ENCODE results near the gene SMC3. TPM values are rescaled to one million over a fixed set of nuclear protein-coding genes. Genes with fewer than 3 reads are reported as not detected.
"Not testable (repeated sequence)": the region's sequence is repeated elsewhere in the genome, so short reads cannot be mapped to it uniquely, and the experiment has no call there.

Gene SMC3
- total RNA-seq, 1 donor from 2014 or later = 23.8 TPM

DNA sequence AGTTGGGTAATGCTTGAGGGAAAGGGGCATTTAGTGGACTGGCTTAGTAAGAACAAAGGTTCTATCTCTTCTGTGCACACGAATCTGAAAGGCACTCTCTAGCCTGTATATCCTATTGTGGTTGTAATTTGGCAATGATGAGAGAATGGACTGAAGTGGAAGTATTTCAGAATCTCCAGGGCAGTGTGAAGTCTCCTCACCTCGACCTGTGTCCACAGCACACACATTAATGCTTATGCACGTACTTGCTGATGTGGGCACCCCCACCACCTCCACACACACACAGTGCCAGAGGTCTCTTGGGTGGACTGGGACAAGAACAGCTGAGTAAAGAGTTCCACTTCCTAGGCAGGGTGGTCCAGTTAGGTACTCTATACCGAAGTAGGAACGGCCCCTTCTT, 6.9 kb downstream of the SMC3 start:
- DNase-seq (ENCODE audit: extremely low read depth, low read depth, low spot score) = no peak

DNA sequence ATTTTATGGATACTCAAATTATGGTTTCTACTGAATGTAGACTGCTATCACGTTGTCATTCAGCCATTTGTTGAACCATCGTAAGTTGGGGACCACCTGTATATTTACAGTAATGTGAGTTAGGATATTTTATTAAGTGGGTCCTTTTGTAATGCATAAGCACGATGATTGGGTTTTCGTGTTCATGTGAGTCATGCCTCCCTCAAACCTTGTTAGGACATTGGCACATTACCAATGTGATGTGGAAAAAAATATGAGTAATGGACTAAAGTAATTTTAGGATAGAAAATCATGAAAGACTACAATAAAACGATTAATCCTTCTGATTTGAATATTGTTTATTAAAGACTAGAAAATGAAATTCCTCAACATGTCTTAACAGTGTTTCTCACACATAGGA, 8.7 kb downstream of the SMC3 start:
- DNase-seq (ENCODE audit: extremely low read depth, low read depth, low spot score) = no peak

DNA sequence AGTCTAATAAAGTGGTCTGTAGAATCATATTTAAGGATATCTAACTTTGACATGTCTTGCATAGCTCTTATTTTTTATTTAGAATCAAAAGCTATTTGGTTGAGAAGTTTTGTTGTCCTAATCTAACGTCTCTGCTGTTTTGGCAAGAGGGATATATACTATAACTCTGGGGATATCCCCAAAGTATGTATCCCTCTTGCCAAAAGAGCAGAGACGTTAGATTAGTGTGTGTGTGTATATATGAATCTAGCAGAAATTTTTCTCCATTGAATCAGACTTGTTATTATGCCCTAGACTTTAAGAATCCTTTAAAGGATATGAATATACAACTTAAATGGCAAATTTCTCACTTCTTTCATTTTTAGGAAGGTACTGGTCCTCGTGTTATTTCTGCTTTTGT, 9.6 kb downstream of the SMC3 start:
- no peak for DNase-seq (ENCODE audit: extremely low read depth, low read depth, low spot score)

DNA sequence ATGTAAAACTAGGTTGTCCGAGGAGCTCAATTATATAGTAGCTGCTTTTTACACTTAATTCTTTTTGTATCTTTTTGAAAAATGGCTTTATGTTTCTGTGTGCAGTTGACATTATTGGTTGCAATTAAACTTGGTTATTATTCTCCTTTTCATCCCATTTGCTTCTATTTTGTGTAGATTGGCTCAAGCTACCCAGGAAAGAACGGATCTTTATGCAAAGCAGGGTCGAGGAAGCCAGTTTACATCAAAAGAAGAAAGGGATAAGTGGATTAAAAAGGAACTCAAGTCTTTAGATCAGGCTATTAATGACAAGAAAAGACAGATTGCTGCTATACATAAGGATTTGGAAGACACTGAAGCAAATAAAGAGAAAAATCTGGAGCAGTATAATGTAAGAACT, 16.5 kb downstream of the SMC3 start:
- no peak for DNase-seq (ENCODE audit: extremely low read depth, low read depth, low spot score)

DNA sequence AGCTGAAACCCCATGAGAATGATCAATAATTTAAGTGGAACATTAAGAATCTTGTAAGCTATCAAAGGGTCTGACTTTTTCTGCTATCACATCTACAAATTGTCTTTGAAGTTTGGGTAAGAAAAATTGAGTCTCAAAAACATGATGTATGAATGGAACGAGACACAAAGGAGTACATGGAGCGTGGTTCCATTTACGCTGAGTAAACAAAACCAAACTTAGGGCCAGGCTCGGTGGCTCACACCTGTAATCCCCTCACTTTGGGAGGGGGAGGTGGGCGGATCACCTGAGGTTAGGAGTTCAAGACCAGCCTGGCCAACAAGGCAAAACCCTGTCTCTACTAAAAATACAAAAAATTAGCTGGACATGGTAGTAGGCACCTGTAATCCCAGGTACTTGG, 24.3 kb downstream of the SMC3 start:
- no peak for DNase-seq (ENCODE audit: extremely low read depth, low read depth, low spot score)

DNA sequence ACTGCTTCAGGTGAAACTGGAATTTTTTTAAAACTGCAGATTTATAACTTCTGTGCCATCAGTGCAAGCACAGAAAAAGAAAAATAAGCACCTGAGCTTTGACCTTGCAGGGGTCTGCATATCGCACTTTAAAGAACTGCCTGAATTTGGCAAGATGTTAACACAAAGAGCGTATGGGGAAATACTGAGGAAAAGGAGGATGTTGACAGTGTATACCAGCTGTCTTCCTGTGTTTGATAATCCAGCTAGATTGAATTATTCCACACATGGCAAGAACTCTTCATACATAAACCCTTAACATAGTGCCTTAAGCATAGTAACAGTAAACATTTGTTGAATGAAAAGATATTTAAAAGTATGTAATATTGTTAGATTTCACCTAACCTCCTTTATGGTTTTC, 30.0 kb downstream of the SMC3 start:
- DNase-seq (ENCODE audit: extremely low read depth, low read depth, low spot score) = no peak

DNA sequence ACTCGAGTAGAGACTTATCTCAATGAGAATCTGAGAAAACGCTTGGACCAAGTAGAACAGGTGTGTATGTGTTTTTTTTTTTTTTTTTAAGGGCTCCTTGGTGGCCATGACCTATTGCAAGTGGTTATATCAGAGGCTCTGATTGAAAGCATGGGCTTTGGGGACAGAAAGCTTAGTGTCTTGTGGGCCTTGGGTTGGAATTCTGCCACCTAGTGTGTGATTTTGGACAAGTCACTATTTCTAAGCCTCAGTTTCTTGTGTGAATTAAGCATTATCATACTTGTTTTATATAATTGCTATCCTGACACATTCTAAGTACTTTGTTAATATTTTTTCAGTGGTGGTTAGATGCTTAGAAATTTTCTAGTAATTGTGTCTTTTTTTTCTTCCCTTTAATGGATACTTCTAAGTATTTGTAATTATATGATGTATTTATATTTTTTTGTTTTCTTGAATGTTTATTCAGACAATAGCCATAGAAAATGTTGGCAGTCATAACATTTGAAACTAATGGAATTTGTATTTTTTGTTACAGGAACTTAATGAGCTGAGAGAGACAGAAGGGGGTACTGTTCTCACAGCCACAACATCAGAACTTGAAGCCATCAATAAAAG, 33.1 kb downstream of the SMC3 start:
- peak; percentile 71 for DNase-seq (ENCODE audit: extremely low read depth, low read depth, low spot score)

DNA sequence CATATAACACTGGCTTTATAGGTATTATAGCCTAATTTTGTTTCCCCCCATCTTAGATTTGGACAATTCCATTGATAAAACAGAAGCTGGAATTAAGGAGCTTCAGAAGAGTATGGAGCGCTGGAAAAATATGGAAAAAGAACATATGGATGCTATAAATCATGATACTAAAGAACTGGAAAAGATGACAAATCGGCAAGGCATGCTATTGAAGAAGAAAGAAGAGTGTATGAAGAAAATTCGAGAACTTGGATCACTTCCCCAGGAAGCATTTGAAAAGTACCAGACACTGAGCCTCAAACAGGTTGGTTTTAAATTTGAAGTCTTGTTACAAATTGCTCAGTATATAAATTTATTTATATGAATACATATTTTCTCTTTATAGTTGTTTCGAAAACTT, 34.1 kb downstream of the SMC3 start:
- DNase-seq (ENCODE audit: extremely low read depth, low read depth, low spot score) = no peak

DNA sequence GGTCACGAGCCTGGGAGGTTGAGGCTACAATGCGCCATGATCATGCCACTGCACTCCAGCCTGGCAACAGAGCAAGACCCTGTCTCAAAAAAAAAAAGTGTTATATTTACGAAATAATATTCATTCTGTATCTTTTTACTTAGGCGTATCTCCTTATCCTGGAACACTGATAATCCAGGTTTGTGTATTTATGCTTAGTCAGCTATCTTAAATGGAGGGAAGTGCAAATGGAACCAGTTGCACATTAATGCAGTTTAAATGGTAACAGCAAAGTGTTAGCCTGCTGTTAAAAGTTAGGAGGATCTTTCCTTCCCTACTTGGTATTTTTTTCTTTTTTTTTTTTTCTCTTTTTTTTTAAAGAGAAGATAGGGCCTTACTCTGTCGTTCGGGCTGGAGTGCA, 40.6 kb downstream of the SMC3 start:
- DNase-seq (ENCODE audit: extremely low read depth, low read depth, low spot score) = no peak

DNA sequence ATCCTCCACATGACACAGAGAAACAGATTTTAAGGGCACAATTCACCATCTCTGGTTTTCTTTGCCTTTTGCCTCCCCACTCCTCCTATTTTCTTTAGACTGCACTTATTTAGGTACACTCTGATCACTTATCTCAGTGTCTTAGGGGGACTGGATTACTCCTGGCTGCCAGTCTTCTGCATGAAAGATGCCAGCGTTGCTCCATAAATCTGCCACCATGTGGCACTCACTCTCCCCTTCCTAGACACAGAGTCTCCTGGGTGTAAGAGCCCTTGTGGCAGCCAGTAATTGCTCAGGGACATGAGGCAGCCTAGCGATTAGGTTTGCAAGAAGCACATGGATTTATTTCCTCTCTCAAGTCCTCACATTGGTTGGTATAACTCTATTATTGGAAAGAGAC, 42.1 kb downstream of the SMC3 start:
- DNase-seq (ENCODE audit: extremely low read depth, low read depth, low spot score) = no peak

DNA sequence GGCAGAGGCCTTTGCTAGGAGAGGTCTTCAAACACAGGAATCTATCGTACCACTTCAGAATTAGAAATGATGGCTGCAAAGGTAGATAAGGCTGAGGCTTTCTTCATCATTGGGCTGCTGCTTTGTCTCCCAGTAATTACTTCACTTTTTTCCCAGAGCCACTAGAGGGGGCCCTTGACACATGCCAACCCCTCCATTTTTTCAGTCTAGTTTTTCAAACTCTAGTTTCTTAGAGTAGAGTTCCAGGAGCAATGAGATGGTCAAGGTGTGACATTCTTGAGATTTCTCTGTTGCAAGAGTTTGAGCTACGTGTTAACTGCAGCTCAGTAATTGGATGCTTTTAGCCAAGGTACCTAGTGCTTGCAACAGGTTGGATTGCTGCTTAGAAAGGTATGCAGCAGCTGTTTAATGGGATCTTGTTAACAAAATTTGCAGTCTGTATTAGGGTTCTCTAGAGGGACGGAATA, 42.8 kb downstream of the SMC3 start:
- no peak for DNase-seq (ENCODE audit: extremely low read depth, low read depth, low spot score)

DNA sequence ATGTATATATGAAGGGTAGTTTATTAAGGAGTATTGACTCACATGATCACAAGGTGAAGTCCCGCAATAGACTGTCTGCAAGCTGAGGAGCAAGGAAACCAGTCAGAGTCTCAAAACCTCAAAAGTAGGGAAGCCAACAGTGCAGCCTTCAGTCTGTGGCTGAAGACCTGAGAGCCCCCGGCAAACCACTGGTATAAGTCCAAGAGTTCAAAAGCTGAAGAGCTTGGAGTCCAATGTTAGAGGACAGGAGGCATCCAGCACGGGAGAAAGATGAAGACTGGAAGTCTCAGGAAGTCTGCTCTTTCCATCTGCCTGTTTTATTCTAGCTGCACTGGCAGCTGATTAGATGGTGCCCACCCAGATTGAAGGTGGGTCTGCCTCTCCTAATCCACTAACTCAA, 43.3 kb downstream of the SMC3 start:
- not testable (repeated sequence) for DNase-seq (ENCODE audit: extremely low read depth, low read depth, low spot score)

DNA sequence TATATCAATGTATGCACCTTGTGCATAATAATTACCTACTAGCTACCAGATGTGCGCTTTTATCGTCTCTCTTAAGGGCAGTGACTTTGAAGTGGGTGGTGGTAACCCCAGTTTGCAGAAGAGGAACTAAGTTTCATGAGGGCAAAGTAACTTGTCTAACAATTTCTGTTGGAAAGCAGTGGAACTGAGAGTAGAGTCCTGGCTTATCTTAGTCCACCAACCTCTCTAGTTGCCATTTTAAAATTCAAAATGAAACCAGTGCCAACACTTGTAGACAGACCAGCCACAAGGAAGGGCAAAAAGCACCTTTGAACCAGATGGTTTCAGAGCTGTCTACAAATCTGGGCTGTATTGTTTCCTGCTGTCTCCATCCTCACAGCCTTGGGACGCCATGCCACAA, 44.6 kb downstream of the SMC3 start:
- DNase-seq (ENCODE audit: extremely low read depth, low read depth, low spot score) = no peak

DNA sequence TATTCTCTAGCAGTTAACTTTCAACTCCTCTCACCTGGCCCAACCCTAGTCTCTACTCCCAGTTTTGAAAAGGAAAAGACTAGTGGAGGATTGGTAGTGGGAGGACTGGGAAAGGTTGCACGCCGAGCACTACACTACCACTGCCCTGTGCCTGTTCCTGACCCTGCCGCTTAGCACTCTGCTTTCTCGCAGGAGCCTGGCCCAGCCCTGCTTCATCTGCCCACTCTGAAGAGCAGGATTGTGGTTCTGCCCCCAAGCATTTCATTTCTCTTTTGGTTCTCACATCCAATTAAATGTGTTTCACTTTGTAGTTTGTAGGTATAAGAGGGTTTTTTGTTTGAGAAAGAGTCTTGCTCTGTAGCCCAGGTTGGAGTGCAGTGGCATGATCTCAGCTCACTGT, 45.1 kb downstream of the SMC3 start:
- DNase-seq (ENCODE audit: extremely low read depth, low read depth, low spot score) = no peak

DNA sequence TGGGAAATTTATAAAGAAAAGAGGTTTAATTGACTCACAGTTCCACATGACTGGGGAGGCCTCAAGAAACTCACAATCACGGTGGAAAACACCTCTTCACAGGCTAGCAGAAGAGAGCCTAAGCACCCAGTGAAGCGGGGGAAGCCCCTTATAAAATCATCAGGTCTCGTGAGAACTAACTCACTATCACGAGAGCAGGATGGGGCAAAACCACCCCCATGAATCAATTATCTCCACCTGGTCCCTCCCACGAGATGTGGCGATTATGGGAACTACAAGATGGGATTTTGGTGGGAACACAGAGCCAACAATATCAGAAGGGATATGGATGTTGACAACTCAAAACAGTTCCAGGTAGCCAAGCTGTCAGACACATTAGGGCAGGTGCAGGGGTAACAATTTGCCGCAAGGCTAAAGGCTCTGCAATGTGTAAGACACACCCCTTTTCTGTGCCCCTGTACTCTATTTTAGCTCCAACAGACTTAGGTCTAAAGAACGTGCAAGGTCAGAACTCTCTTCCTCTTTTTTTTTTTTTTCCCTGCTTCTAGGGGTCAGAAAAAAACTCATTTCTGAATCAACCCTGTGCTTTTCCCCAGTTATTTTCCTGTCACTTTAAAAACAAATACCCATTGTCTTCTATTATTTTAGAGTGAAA, 46.0 kb downstream of the SMC3 start:
- no peak for DNase-seq (ENCODE audit: extremely low read depth, low read depth, low spot score)

DNA sequence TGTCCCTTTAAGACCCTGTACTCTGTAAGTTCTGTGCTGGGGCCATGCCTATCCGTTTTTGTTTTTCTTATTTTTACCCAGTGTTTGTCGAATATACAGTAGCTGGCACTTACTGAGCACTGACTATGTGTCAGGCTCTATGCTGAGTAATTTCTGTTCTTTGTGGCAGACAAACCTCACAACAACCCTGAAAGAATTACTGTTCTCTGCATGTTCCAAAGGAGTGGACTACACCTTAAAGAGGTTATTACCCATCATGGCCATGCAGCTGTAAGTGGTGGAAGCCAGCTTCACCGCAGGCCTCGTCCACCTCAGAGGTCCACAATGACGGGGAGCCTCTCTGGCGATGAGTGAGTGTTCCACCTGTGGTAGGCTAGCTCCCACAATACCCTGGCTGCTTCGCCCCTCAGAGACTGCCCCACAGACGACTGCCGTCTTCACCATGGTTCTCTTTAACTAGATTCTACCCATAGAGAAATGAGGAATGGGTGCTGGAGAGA, 46.6 kb downstream of the SMC3 start:
- DNase-seq (ENCODE audit: extremely low read depth, low read depth, low spot score) = no peak

DNA sequence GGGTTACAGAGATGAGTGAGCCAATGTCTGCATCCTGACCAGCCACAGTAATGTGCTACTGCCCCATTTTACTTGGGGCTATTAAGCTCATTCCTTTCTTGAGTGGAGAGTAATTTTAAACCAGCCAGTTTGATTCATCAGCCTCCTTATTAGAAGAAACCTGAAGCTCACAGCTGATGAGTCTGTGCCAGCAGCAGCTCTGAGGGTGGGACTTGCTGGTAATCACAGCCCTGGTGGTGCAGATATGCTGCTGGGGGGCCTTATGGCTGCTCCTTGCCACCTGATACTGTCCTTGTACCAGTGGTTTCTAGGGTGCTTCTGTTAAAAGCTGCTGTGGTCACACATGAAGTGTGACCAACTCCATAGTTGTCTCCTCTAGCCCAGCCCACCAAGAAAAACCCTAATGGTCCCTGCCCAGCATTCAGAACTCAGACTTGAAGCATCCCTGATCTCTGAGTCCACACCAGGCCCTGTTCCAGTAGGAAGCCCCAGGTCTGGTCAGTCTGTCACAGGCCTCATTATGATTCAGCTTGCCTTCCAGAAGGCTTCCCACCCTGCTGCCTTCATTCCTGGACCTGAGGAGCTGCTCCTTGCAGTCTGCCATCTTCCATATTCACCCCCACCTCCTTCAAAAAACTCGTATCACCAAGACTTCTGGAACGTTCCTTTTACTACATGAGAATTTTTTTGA, 47.7 kb downstream of the SMC3 start:
- no peak for DNase-seq (ENCODE audit: extremely low read depth, low read depth, low spot score)

DNA sequence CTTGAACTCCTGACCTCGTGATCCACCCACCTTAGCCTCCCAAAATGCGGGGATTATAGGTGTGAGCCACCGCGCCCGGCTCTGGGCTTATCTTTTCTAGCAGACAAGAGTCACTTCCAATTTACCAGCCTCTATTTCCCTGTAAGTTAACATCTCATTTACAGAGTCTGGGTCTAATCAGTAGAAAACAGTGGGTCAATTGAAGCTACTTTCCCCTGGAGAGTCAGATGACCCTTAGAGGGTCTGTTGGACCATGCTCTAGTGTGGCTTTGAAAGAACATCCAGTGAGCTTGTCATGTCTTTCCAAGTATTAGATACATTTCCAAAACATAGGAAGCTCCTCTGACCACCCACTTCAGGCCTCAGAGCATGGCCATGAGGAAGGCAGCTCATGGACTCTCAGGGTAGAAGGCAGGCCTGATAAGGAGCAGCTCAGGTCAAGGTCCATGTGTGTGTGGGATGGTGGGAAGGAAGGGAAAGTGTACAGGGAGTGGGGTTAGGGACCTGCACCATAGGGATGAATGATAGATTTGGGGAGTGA, 49.1 kb downstream of the SMC3 start:
- DNase-seq (ENCODE audit: extremely low read depth, low read depth, low spot score) = no peak

DNA sequence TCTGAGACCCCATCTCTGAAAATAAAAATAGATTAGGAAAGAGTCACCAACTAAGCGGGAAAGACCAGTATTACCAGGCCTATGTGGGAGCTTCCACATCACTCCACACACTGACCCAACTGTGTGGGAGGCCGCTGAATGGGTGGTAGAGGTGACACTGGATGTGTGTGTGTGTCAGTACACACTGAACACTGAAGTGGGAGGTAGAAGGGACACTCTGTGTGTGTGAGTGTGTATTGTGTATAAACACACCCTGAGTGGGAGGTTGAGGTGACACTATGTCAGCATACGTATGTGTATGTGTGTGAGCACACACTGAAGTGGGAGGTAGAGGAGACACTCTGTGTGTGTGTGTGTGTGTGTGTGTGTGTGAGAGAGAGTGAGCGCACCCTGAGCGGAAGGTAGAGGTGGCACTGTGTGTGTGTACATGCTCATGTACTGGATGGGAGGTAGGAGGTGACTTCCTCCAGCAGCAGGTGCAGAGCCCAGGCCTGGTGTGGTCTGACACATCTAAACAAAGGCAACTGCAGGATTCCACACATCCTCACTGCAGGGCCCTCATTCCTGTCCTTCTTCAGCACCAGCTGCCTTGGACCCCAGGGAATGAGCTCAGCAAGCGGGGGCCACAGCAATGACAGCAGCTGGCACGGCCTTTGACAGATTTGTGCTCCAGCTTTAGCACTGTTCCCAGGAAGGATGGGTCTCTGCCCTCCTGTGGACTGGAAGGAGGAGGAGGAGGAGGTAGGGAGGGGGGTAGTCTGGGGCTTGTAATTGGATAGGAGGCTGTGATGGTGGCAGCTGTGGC, 50.1 kb downstream of the SMC3 start:
- DNase-seq (ENCODE audit: extremely low read depth, low read depth, low spot score) = no peak

DNA sequence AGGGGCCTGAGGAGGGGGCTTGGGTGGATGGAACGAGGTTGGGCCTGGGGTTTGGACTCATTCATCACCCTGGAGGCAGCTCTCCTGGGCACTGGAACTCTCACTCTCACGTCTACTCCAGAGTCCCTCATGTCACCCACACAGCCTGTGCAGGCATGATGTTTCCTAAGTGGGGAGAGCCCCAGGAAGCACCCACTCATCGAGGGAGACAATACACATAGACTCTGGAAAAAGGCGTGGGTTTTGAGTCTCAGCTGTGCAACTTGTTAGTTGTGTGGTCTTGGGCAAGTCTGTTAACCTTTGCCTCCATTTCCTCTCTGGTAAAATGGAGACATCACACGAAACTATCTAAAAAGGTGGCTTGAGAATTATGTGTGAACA, 50.7 kb downstream of the SMC3 start:
- no peak for DNase-seq (ENCODE audit: extremely low read depth, low read depth, low spot score)
